ENCODE results near the gene GNAL. TPM values are rescaled to one million over a fixed set of nuclear protein-coding genes. Genes with fewer than 3 reads are reported as not detected.

The GNAL gene
- total RNA-seq, 3 donors from 2014 or later (not counting 1 experiment from before 2014, with no cell fraction given) = 10.9 to 15.0 (median 12.6) TPM

- Histone ChIP-seq H3K4me1 (ENCODE audit: control insufficient read depth, insufficient read depth, low read length) (no peaks in the 10 kb centered on the region), H3K36me3 (ENCODE audit: control insufficient read depth, insufficient read depth, low read length) (no peaks in the 10 kb centered on the region), H3K27ac (ENCODE audit: low read length) (no peak overlapping the region), H3K9me3 (ENCODE audit: control insufficient read depth, insufficient read depth, low read length) (no peaks in the 10 kb centered on the region), H3K4me3 (ENCODE audit: low read length) (no peak overlapping the region), H3K27me3 (ENCODE audit: control insufficient read depth, insufficient read depth, low read length) (no peaks in the 10 kb centered on the region)
- Mint-ChIP-seq H3K4me3 (no peak overlapping the region), H3K4me1 (peaks cover 3 to 6% of the 10 kb centered on the region in 2 donors), H3K9me3 (no peaks in the 10 kb centered on the region), H3K27me3 (ENCODE audit: low read depth in 2 of 2) (peaks cover 27 to 29% of the 10 kb centered on the region in 2 donors), H3K27ac (no peak overlapping the region), H3K36me3 (no peaks in the 10 kb centered on the region)
- intact Hi-C loops (cut with micrococcal nuclease) = no loop called here
- no peak for TF ChIP-seq CTCF (IDR thresholded peaks at IDR 0.05)
- 88% methylated on average over 9 of the region's 9 CpGs for WGBS (ENCODE audit: insufficient coverage)
- no peak for DNase-seq
- no peak for ATAC-seq
Observed at GRCh38 chr18:11745521-11745920, 56.5 kb downstream of the GNAL start.

- Histone ChIP-seq H3K36me3 (ENCODE audit: control insufficient read depth, insufficient read depth, low read length) (no peaks in the 10 kb centered on the region), H3K9me3 (ENCODE audit: control insufficient read depth, insufficient read depth, low read length) (no peaks in the 10 kb centered on the region), H3K4me1 (ENCODE audit: control insufficient read depth, insufficient read depth, low read length) (peaks cover 3% of the 10 kb centered on the region), H3K27ac (ENCODE audit: low read length) (no peak overlapping the region), H3K4me3 (ENCODE audit: low read length) (no peak overlapping the region), H3K27me3 (ENCODE audit: control insufficient read depth, insufficient read depth, low read length) (peaks cover 2% of the 10 kb centered on the region)
- intact Hi-C loops (cut with micrococcal nuclease) = no loop called here
- H3K27ac Mint-ChIP-seq = no peak overlapping the region
- TF ChIP-seq CTCF (IDR thresholded peaks at IDR 0.05) = no peak
- no peak for DNase-seq
- ATAC-seq = no peak
- H3K27me3 Mint-ChIP-seq (ENCODE audit: low read depth in 2 of 2) = peaks cover 31 to 33% of the 10 kb centered on the region in 2 donors
- peaks cover 5 to 13% of the 10 kb centered on the region in 2 donors for H3K4me1 Mint-ChIP-seq
- H3K9me3 Mint-ChIP-seq = no peaks in the 10 kb centered on the region
- WGBS (ENCODE audit: insufficient coverage) = 94% methylated on average over 4 of the region's 4 CpGs
- H3K4me3 Mint-ChIP-seq = no peak overlapping the region
- H3K36me3 Mint-ChIP-seq = no peaks in the 10 kb centered on the region
Observed at GRCh38 chr18:11747286-11747685, 58.2 kb downstream of the GNAL start.

GRCh38 chr18:11747731-11748130 lies 58.7 kb downstream of the GNAL start:
- no peaks in the 10 kb centered on the region for H3K36me3 Mint-ChIP-seq
- Histone ChIP-seq H3K4me1 (ENCODE audit: control insufficient read depth, insufficient read depth, low read length) (peaks cover 4% of the 10 kb centered on the region), H3K4me3 (ENCODE audit: low read length) (no peak overlapping the region), H3K36me3 (ENCODE audit: control insufficient read depth, insufficient read depth, low read length) (no peaks in the 10 kb centered on the region), H3K27me3 (ENCODE audit: control insufficient read depth, insufficient read depth, low read length) (peaks cover 3% of the 10 kb centered on the region), H3K27ac (ENCODE audit: low read length) (no peak overlapping the region), H3K9me3 (ENCODE audit: control insufficient read depth, insufficient read depth, low read length) (no peaks in the 10 kb centered on the region)
- H3K4me1 Mint-ChIP-seq = peaks cover 5 to 13% of the 10 kb centered on the region in 2 donors
- peaks cover 29 to 33% of the 10 kb centered on the region in 2 donors for H3K27me3 Mint-ChIP-seq (ENCODE audit: low read depth in 2 of 2)
- H3K4me3 Mint-ChIP-seq = no peak overlapping the region
- DNase-seq (no peak), ATAC-seq (no peak)
- TF ChIP-seq CTCF (IDR thresholded peaks at IDR 0.05) = no peak
- H3K27ac Mint-ChIP-seq = no peak overlapping the region
- WGBS (ENCODE audit: insufficient coverage) = 40% methylated on average over 11 of the region's 11 CpGs
- intact Hi-C loops (cut with micrococcal nuclease) = no loop called here
- no peaks in the 10 kb centered on the region for H3K9me3 Mint-ChIP-seq

- ATAC-seq = no peak
- 95% methylated on average over 8 of the region's 8 CpGs for WGBS (ENCODE audit: insufficient coverage)
- H3K4me3 Mint-ChIP-seq = peak overlapping the region; percentile 49
- intact Hi-C loops (cut with micrococcal nuclease) = no loop called here
- Histone ChIP-seq H3K4me1 (ENCODE audit: control insufficient read depth, insufficient read depth, low read length) (peaks cover 4% of the 10 kb centered on the region), H3K4me3 (ENCODE audit: low read length) (no peak overlapping the region), H3K36me3 (ENCODE audit: control insufficient read depth, insufficient read depth, low read length) (no peaks in the 10 kb centered on the region), H3K27ac (ENCODE audit: low read length) (no peak overlapping the region), H3K27me3 (ENCODE audit: control insufficient read depth, insufficient read depth, low read length) (peaks cover 6% of the 10 kb centered on the region), H3K9me3 (ENCODE audit: control insufficient read depth, insufficient read depth, low read length) (no peaks in the 10 kb centered on the region)
- no peaks in the 10 kb centered on the region for H3K36me3 Mint-ChIP-seq
- peaks cover 29 to 41% of the 10 kb centered on the region in 2 donors for H3K27me3 Mint-ChIP-seq (ENCODE audit: low read depth in 2 of 2)
- H3K9me3 Mint-ChIP-seq = no peaks in the 10 kb centered on the region
- DNase-seq = no peak
- H3K27ac Mint-ChIP-seq = no peak overlapping the region
- peaks cover 5 to 13% of the 10 kb centered on the region in 2 donors for H3K4me1 Mint-ChIP-seq
- TF ChIP-seq CTCF (IDR thresholded peaks at IDR 0.05) = no peak
Observed at GRCh38 chr18:11749305-11749704, 60.2 kb downstream of the GNAL start.

Data from natural killer cell (primary cell).